ENCODE results near the gene CALHM5.

The CALHM5 gene

DNA sequence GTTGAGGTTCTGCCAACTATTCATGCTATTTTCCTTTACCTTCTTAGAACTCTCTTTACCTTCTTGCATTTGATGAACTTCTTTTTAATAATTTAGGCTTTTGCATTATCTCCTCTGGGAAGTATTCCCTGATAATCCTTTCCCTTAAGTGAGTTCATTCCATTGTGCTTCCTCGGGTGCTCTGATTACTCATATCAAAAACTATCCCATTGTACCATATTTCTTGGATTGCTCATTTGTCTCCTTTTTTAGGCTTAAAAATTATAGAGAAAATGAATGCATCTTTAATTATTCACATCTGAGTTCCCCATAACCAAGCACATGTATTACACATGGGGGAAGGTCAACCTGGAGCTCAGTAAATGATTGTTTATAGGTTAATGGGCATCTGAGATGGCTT lies 44.6 kb downstream of the CALHM5 start:
- no peak for DNase-seq

DNA sequence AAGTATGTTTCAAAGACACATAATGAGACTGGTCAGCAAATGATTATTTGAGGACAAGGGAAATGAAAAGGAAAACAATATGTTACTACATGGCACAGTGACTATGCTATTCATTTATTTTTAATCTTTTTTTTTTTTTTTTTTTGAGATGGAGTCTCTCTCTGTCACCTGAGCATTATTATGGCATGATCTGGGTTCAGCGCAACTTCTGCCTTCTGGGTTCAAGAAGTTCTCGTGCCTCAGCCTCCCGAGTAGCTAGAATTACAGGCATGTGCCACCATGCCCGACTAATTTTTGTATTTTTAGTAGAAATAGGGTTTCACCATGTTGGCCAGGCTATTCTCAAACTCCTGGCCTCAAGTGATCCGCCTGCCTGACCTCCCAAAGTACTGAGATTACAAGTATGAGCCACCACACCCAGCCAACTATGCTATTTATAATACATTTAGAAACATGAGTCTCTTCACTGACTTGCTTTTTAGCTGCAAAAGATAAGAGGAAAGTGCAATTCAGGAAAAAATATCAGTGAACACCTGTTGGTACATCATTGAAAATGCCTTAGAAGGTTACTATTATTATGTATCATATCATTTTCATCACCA lies 45.5 kb downstream of the CALHM5 start:
- no peak for DNase-seq

DNA sequence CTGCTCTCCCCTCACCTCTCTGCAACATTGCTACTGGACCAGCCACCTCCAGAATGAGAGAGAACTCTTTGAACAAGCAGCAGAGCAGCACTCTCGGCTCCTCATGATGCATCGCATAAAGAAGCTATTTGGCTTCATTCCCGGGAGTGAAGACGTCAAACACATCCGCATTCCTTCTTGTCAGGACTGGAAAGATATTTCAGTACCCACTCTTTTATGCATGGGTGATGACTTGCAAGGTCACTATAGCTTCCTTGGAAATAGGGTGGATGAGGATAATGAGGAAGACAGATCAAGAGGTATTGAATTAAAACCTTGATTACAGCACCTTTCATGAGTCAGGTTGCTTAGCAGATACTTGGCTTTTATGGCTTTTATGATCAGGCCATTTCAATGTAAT lies 46.5 kb downstream of the CALHM5 start:
- DNase-seq: no peak

DNA sequence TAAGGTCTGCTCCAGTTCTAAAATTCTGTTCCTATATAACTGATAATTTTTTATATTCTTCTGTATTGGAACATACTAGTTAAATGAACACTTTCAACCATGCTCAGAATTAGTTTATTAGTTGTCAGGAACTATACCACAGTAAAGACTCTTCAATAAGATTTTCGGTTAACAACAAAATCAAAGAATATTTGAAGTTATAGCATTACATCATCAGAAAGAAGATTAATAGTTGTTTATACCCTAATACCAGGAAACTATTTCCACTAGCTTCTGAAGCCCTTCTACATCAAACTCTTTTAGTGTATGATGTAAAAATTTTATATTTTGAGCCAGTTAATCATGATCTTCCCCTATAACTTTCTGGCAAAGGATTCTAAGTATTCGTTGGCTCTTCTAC lies 48.7 kb downstream of the CALHM5 start:
- DNase-seq: no peak

DNA sequence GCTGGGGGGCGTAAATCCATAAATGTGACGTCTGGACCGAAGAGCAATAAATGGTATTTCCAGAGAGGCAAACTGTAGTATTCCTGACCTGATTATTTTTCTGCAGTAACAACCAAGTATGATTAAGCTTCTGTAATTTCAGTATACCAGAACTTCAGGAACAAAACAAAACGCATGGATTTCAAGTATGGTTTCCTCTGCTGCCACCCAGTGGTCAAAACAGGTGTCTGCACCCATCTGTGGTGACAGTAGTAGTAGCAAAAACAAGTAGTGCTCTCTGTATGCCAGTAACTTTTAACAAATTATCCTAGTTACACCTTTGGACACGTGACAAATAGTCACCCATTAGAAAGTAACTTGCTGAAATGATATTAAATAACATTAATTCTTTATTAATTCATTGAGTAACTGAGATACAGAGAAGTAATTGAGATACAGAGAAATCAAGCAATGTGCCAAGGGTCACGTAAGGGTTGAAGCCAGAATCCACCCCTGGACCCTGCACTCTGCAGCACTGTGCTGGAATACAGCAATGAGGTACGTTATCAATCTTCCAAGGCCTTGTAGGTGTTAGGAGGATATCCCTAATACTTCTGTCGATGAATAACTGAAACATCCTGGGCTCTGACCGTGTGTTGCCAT lies 50.1 kb downstream of the CALHM5 start:
- peak; percentile 33 for DNase-seq

DNA sequence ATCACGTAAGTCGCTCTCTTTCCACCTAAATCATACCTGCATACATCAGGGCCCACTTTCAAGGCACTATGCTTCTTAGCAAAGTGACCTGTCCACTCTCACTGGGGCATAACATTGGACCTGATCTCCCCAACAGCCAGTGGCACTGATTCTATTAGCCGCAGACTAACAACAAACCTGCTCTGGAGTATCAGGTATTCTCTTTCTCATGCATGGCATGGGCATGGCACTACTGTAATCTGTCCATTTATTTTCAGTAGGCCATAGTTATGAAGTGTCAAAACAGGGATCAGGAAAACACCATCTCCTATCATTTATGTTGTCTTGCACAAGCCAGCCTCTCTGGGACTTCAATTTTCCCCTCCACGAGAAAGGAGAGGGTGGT lies 50.6 kb downstream of the CALHM5 start:
- DNase-seq: no peak

DNA sequence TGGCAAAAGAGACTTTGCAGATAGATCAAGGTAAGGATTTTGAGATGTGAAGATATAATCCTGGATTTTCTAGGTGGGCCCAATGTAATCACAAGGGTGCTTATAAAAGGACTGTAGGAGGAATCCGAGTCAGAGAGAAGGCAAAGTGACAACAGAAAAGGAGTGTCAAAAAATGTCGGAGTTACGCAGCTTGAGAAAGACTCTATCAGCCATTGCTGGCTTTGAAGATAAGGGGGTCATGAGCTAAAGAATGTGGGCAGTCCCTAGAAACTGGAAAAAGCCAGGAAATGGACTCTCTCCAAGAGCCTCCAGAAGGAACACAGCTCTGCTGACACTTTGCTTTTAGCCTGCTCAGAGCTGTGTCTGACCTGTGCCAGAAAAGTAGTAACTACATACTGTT lies 51.2 kb downstream of the CALHM5 start:
- DNase-seq: no peak

DNA sequence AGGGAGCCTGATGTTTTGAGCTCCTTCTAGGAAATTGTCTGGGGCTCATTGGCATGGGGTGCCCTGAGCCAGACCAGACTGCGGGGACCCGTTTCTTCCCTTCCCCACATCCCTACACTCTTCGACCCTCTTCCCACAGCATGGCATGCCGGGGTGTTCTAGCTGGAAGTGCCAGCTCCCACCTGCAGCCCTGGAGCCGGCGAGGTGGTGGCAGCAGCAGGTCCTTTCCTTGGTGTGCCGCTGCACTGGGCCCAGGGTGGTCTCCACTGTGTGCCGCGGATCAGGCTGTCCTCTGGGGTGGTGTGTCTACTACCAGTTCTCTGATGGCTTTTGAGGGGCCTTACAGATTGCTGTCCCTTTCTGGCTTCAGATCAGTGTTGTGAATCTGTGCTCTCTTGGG lies 52.4 kb downstream of the CALHM5 start:
- no peak for DNase-seq

DNA sequence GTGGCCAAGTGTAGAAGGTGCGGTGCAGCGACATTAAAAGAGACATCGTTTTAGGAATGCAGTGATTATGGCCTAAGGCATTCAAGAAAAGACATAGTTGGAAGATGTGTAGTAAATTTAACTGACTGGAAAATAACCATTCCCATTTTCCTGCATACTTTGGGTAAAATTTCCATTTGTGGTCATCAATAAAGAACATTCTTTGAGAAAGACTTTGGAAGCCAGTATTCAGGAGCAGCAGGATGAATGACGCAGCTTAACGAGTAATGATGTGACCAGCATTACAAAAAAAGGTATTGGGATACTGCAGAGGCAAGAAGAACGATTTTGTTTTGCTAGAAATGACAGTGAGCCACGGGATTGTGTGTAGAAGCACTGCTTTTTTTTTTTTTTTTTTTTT lies 52.9 kb downstream of the CALHM5 start:
- no peak for DNase-seq

DNA sequence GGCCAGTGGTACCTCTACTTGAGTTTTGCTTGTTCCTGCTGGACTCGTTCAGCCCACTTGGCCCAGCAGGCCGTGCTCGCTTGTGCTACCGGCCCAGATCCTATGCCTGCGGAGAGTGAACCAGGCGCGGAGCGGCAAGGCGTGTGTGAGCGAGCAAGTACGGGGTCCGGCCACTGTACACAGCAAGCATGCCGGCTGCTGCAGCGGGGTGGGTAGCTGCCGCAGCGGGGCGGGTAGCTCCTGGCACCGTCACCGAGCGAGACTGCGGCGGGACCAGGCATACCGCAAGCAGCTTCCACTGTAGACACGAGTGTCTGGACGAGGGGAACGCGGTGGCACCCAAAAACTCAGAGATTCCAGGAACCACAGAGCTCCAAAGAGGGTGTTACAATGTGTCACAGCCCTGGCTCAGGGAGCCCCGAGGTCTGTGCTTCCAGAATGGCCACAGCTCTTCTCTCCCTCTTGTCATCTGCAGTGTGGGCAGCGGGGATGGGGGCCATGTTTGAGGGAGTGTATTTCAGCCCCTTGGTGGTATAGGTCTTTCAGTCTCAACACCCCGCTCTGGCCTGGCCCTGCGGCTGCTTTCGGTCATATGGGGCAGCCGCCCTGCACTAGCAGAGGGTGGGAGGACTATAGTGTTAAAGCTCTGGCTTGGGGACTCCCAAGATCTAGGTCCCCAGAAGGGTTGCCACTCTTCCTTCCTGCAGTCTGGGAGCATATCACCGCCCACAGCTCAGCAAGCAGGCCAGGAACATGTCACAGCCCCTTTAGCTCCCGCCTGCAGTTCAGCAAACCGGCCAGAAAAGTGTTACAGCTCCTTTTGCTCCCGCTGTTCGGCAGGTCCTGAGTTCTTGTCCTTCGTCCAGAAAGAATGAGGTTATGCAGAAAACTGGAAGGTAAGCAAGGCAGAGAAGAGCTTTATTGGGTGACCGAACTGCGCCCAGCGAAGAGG lies 53.8 kb downstream of the CALHM5 start:
- no peak for DNase-seq

DNA sequence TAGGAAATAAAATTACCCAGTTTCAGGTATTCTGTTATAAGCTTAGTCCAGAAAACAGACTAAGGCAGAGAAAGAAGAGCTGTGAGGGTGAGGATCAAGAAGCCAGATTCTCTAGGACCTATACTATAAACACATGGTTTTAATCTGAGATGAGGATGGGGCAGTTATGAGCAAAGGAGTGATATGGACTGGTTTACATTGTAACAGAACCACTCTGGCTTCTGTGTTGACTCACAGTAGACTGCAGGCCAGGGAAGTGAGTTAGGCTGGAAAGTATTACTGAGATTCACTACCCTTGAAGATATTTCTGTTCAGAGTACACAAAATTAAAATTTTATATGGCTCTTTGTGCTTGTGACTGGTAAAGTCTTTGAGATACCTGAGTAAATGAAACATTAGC lies 56.7 kb downstream of the CALHM5 start:
- DNase-seq: no peak

DNA sequence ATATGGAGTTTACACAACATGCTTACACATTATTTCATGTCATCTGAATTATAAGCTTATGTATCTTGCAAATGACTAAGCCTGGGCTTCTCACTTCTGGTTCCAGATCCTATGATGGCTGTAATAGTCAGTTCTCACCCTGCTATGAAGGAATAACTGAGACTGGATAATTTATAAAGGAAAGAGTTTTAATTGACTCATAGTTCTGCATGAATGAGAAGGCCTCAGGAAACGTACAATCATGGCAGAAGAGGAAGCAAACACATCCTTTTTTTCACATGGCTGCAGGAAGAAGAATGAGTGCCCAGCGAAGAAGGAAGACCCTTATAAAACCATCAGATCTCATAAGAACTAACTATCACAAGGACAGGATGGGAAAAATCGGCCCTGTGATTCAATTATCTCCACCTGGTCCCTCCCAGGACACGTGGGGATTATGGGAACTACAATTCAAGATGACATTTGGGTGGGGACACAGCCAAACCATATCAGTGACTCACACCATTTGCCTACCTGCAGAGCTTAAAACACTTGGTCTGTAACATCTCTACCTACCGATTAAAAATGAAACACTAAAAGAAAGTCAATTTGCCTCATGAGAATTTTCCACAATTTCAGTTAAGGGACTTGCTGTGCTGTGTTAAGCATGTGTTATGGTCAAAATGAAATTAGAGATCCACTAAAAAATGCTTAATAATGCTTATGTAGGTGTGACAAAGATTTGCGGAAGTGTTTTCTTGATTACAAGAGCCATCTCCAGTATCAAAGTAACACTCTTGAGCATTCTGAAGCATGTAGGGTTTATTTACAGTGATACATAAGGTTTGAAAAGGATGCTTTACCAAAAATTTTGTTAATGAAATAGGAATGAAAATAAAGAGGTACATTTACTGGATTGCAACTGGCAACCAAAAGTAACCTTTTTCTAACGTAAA lies 57.6 kb downstream of the CALHM5 start:
- no peak for DNase-seq

DNA sequence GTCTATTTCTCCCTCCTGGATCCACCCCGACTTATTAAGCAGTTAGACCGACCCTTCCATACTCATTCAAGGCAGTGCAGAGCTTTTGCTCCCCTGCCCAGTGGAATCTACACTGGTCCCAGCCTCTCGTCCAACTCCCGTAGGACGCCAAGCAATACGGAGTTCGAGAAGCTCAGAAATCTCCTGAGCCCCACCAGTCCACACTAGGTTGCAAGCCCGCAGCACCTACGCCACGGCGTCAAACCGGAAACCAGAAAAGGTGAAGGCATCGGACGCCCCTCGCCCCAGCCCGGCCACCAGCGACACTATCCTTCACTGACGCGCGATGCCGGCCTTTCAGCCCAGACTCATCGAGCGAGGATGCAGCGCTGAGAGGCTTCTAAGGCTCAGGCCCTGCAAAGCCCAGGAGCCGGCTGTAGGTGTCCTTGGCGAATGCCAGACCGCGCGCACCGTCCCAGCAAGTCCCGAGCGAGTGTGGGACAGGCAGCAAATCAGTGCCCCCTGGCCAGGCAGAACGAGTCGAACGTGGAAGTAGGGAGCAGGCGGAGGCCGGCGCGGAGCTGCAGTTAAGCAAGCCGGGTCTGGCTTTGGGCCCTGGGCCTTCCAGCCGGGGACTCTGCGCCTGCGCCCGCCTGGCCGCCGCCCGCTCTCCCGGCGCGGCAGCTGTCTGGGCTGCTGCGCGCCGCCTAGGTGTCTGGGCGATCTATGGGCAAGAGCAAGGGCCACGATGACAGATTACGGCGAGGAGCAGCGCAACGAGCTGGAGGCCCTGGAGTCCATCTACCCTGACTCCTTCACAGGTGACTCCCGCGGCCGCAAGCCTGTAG lies 59.6 kb downstream of the CALHM5 start, which contains the start of gene RWDD1:
Gene RWDD1, plus strand, starts transcription at position 649 of the 827 bp plus-strand sequence. Its CDS starts 79 bp downstream, at position 728.
- DNase-seq: peak; percentile 98

DNA sequence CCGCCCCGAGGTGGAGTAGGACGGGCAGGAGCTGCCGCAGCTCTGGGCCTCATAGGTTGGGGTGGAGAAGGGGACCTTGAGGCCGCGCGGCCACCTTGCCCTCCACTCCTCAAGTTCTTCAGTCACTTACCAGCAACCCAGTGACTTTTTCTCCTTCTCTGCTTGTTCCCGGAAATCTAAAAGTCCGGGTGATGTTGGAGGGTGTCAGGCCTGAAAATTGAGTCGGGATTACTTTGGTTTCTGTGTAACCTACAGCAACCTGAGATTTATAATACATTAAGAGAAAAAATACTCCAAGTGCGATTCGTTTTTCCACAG lies 60.2 kb downstream of the CALHM5 start:
- DNase-seq: no peak

DNA sequence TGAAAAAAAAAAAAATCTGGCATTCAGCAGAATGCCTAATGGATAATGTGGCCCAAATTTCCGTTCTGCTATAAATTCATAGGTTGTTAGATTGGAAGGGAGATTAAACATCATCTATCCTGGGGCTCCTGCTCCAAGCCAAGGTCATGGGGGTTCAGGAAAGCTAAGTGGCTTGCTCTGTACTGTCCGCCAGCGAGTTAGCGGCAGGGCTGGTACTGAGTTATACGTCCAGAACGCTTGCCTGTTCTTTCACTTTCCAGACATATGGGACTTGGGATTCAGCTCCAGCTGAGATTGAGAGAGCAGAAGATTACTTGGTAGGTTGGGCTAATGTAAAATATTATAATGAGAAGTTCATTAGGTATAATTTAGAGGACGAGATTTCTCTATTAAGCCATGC lies 60.7 kb downstream of the CALHM5 start:
- no peak for DNase-seq
